ENCODE data around the gene FXYD3. TPM values are rescaled to one million over a fixed set of nuclear protein-coding genes. Genes with fewer than 3 reads are reported as not detected.

Gene FXYD3
- total and polyA plus RNA-seq, 4 donors, result 0.32 to 0.45 TPM; not detected in 2

DNA sequence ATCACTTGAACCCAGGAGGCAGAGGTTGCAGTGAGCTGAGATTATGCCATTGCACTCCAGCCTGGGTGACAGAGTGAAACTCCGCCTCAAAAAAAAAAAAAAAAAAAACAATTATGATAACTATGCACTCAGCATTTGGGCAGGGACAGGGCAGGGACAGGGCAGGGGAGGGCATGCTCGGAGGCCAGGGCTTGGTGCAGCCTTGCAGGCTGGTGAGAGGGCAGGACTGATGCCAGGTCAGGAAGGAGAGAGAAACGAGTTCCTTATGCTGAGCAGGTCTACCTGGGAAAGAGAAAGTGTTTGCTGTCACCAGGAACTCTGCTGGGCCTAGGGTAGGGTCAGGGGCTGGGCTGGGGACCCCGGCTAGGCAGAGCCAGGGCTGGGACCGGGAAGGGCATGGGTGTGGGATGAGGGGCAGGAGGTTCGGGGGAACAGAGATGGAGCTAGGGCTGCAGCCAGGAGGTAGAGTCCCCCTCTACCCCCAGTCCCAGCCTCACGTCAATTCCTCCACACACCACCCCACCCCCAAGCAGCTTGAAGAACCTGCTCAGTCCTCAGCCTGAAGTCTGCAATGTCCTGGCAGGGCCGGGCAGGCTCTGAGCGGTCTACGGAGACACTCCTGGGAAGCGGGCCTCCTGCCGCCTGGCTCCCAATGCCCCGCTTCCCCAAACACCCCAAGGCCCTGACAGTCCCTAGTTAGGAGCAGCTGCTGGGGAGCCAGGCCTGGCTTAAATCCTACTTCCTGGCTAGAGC, 2.8 kb downstream of the FXYD3 start:
- no peaks in the 10 kb centered on the region for H3K27me3 ChIP-seq (ENCODE audit: control insufficient read depth in 4 of 4, insufficient read depth in 4 of 4, low read length in 3 of 4)
- 86% methylated on average over 13 of the region's 13 CpGs for WGBS
- peaks cover 2 to 13% (median 8%) of the 10 kb centered on the region in 4 donors for H3K4me1 ChIP-seq (ENCODE audit: control insufficient read depth in 4 of 4, insufficient read depth in 4 of 4, low read length in 3 of 4)
- H3K9me3 ChIP-seq (ENCODE audit: control insufficient read depth in 4 of 4, low read length in 3 of 4), result no peaks in the 10 kb centered on the region
- H3K36me3 ChIP-seq (ENCODE audit: control insufficient read depth in 4 of 4, insufficient read depth in 3 of 4, low read depth in 1 of 4, low read length in 3 of 4), result no peaks in the 10 kb centered on the region
- no peak overlapping the region for H3K27ac ChIP-seq (ENCODE audit: low read depth in 1 of 2, low read length in 2 of 2)
- H3K9ac ChIP-seq (ENCODE audit: low read depth in 1 of 2, low read length in 2 of 2), result no peak overlapping the region
- no peak for DNase-seq (ENCODE audit: low spot score)
- H3K4me3 ChIP-seq (ENCODE audit: low read depth in 1 of 3, low read length in 3 of 3), result no peak overlapping the region
- TF ChIP-seq YY1 (IDR thresholded peaks at IDR 0.05) (no peak), EGR1 (IDR thresholded peaks at IDR 0.05; ENCODE audit: low read depth in 2 of 2) (no peak), JUND (IDR thresholded peaks at IDR 0.05) (no peak), TAF1 (conservative IDR thresholded peaks at IDR 0.05) (no peak), FOXA1 (IDR thresholded peaks at IDR 0.05) (no peak), GABPA (IDR thresholded peaks at IDR 0.05 in 1 of 2, conservative IDR thresholded peaks at IDR 0.05 in 1 of 2) (no peak), RAD21 (IDR thresholded peaks at IDR 0.05) (no peak), NR2F2 (IDR thresholded peaks at IDR 0.05) (no peak), HNF4G (IDR thresholded peaks at IDR 0.05) (no peak), HNF4A (conservative IDR thresholded peaks at IDR 0.05) (no peak), RXRA (IDR thresholded peaks at IDR 0.05) (no peak)
- TF ChIP-seq, protein P1, sequence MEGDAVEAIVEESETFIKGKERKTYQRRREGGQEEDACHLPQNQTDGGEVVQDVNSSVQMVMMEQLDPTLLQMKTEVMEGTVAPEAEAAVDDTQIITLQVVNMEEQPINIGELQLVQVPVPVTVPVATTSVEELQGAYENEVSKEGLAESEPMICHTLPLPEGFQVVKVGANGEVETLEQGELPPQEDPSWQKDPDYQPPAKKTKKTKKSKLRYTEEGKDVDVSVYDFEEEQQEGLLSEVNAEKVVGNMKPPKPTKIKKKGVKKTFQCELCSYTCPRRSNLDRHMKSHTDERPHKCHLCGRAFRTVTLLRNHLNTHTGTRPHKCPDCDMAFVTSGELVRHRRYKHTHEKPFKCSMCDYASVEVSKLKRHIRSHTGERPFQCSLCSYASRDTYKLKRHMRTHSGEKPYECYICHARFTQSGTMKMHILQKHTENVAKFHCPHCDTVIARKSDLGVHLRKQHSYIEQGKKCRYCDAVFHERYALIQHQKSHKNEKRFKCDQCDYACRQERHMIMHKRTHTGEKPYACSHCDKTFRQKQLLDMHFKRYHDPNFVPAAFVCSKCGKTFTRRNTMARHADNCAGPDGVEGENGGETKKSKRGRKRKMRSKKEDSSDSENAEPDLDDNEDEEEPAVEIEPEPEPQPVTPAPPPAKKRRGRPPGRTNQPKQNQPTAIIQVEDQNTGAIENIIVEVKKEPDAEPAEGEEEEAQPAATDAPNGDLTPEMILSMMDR (IDR thresholded peaks at IDR 0.05; ENCODE audit: low read depth, low read length, missing input control), result no peak
- TF ChIP-seq, protein P2, sequence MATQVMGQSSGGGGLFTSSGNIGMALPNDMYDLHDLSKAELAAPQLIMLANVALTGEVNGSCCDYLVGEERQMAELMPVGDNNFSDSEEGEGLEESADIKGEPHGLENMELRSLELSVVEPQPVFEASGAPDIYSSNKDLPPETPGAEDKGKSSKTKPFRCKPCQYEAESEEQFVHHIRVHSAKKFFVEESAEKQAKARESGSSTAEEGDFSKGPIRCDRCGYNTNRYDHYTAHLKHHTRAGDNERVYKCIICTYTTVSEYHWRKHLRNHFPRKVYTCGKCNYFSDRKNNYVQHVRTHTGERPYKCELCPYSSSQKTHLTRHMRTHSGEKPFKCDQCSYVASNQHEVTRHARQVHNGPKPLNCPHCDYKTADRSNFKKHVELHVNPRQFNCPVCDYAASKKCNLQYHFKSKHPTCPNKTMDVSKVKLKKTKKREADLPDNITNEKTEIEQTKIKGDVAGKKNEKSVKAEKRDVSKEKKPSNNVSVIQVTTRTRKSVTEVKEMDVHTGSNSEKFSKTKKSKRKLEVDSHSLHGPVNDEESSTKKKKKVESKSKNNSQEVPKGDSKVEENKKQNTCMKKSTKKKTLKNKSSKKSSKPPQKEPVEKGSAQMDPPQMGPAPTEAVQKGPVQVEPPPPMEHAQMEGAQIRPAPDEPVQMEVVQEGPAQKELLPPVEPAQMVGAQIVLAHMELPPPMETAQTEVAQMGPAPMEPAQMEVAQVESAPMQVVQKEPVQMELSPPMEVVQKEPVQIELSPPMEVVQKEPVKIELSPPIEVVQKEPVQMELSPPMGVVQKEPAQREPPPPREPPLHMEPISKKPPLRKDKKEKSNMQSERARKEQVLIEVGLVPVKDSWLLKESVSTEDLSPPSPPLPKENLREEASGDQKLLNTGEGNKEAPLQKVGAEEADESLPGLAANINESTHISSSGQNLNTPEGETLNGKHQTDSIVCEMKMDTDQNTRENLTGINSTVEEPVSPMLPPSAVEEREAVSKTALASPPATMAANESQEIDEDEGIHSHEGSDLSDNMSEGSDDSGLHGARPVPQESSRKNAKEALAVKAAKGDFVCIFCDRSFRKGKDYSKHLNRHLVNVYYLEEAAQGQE (IDR thresholded peaks at IDR 0.05), result no peak
- TF ChIP-seq, protein P3, sequence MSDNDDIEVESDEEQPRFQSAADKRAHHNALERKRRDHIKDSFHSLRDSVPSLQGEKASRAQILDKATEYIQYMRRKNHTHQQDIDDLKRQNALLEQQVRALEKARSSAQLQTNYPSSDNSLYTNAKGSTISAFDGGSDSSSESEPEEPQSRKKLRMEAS (IDR thresholded peaks at IDR 0.05), result no peak
- TF ChIP-seq, protein P4, sequence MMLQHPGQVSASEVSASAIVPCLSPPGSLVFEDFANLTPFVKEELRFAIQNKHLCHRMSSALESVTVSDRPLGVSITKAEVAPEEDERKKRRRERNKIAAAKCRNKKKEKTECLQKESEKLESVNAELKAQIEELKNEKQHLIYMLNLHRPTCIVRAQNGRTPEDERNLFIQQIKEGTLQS (IDR thresholded peaks at IDR 0.05), result no peak
- TF ChIP-seq, protein P5, sequence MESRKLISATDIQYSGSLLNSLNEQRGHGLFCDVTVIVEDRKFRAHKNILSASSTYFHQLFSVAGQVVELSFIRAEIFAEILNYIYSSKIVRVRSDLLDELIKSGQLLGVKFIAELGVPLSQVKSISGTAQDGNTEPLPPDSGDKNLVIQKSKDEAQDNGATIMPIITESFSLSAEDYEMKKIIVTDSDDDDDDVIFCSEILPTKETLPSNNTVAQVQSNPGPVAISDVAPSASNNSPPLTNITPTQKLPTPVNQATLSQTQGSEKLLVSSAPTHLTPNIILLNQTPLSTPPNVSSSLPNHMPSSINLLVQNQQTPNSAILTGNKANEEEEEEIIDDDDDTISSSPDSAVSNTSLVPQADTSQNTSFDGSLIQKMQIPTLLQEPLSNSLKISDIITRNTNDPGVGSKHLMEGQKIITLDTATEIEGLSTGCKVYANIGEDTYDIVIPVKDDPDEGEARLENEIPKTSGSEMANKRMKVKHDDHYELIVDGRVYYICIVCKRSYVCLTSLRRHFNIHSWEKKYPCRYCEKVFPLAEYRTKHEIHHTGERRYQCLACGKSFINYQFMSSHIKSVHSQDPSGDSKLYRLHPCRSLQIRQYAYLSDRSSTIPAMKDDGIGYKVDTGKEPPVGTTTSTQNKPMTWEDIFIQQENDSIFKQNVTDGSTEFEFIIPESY (IDR thresholded peaks at IDR 0.05), result no peak

All from liver (tissue), 9 donors.